KOPT-K1 (cell line): ENCODE data around the gene VSX2.

Source experiments
- H3K27ac ChIP-seq: fragments of 200-600 bp; sonication (generic); 2 replicates; pipeline ENCODE4 v1.5.1; 2016; ENCODE audit warnings: antibody characterized with exemption, mild to moderate bottlenecking, low read depth, low read length; ENCODE audit not compliant: poor library complexity, severe bottlenecking
- H3K36me3 ChIP-seq: fragments of 200-600 bp; sonication (generic); 2 replicates; pipeline ENCODE4 v1.5.1; 2017; ENCODE audit warnings: antibody characterized with exemption, mild to moderate bottlenecking, low read length, moderate library complexity; ENCODE audit not compliant: insufficient read depth
- H3K9me3 ChIP-seq: fragments of 200-600 bp; sonication (generic); 2 replicates; pipeline ENCODE4 v1.5.1; 2017; ENCODE audit warnings: antibody characterized with exemption, low read length, mild to moderate bottlenecking; ENCODE audit not compliant: insufficient read depth, poor library complexity, severe bottlenecking

Gene VSX2

GRCh38 chr14:74242021-74242779 is 3.0 kb downstream of the VSX2 start:
- Histone ChIP-seq H3K9me3 (no peaks in the 10 kb centered on the region), H3K27ac (no peak overlapping the region), H3K36me3 (no peaks in the 10 kb centered on the region)

- H3K9me3 ChIP-seq: no peaks in the 10 kb centered on the region
- H3K36me3 ChIP-seq: no peaks in the 10 kb centered on the region
- no peak overlapping the region for H3K27ac ChIP-seq
Measured at GRCh38 chr14:74242780-74243042, 3.5 kb downstream of the VSX2 start.

GRCh38 chr14:74243051-74243450 is 3.8 kb downstream of the VSX2 start:
- H3K36me3 ChIP-seq: no peaks in the 10 kb centered on the region

GRCh38 chr14:74244115-74244514 is 4.9 kb downstream of the VSX2 start:
- Histone ChIP-seq H3K36me3 (no peaks in the 10 kb centered on the region), H3K27ac (no peak overlapping the region)

More at GRCh38 chr14:74243051-74243450, 3.8 kb downstream of the VSX2 start:
- Histone ChIP-seq H3K27ac (no peak overlapping the region), H3K9me3 (no peaks in the 10 kb centered on the region)

GRCh38 chr14:74245292-74245691 is 6.0 kb downstream of the VSX2 start:
- Histone ChIP-seq H3K27ac (no peak overlapping the region), H3K36me3 (no peaks in the 10 kb centered on the region), H3K9me3 (no peaks in the 10 kb centered on the region)

More at GRCh38 chr14:74244115-74244514, 4.9 kb downstream of the VSX2 start:
- H3K9me3 ChIP-seq: no peaks in the 10 kb centered on the region

- H3K9me3 ChIP-seq: no peaks in the 10 kb centered on the region
- no peak overlapping the region for H3K27ac ChIP-seq
- H3K36me3 ChIP-seq: no peaks in the 10 kb centered on the region
Measured at GRCh38 chr14:74246542-74246941, 7.3 kb downstream of the VSX2 start.

- no peak overlapping the region for H3K27ac ChIP-seq
- no peaks in the 10 kb centered on the region for H3K9me3 ChIP-seq
- H3K36me3 ChIP-seq: no peaks in the 10 kb centered on the region
Measured at GRCh38 chr14:74248017-74248416, 8.8 kb downstream of the VSX2 start.

- Histone ChIP-seq H3K27ac (no peak overlapping the region), H3K36me3 (no peaks in the 10 kb centered on the region), H3K9me3 (no peaks in the 10 kb centered on the region)
Measured at GRCh38 chr14:74249433-74250375, 10.5 kb downstream of the VSX2 start.

- Histone ChIP-seq H3K9me3 (no peaks in the 10 kb centered on the region), H3K27ac (no peak overlapping the region), H3K36me3 (no peaks in the 10 kb centered on the region)
Measured at GRCh38 chr14:74255281-74255680, 16.0 kb downstream of the VSX2 start.

GRCh38 chr14:74257078-74257940 is 18.1 kb downstream of the VSX2 start:
- no peaks in the 10 kb centered on the region for H3K9me3 ChIP-seq
- no peak overlapping the region for H3K27ac ChIP-seq
- no peaks in the 10 kb centered on the region for H3K36me3 ChIP-seq

- no peaks in the 10 kb centered on the region for H3K9me3 ChIP-seq
- no peaks in the 10 kb centered on the region for H3K36me3 ChIP-seq
- H3K27ac ChIP-seq: no peak overlapping the region
Measured at GRCh38 chr14:74257941-74258763, 18.9 kb downstream of the VSX2 start.

- Histone ChIP-seq H3K9me3 (no peaks in the 10 kb centered on the region), H3K36me3 (no peaks in the 10 kb centered on the region), H3K27ac (no peak overlapping the region)
Measured at GRCh38 chr14:74258764-74259035, 19.5 kb downstream of the VSX2 start.

- no peak overlapping the region for H3K27ac ChIP-seq
Measured at GRCh38 chr14:74259513-74259912, 20.3 kb downstream of the VSX2 start.

GRCh38 chr14:74260525-74261233 is 21.4 kb downstream of the VSX2 start:
- H3K27ac ChIP-seq: no peak overlapping the region

More at GRCh38 chr14:74259513-74259912, 20.3 kb downstream of the VSX2 start:
- Histone ChIP-seq H3K9me3 (no peaks in the 10 kb centered on the region), H3K36me3 (no peaks in the 10 kb centered on the region)

More at GRCh38 chr14:74260525-74261233, 21.4 kb downstream of the VSX2 start:
- Histone ChIP-seq H3K36me3 (no peaks in the 10 kb centered on the region), H3K9me3 (no peaks in the 10 kb centered on the region)
